HepG2 (cell line): ENCODE data around the gene RERE. TPM values are rescaled to one million over a fixed set of nuclear protein-coding genes. Genes with fewer than 3 reads are reported as not detected.

Source experiments
- MED1 ChIP-seq: sonication (generic); formaldehyde crosslinking; IDR thresholded peaks from 2 replicates; pipeline ENCODE4 v1.4.0; 2020; ENCODE audit warnings: missing genetic modification reagents
- ZBTB20 ChIP-seq: sonication (generic); formaldehyde crosslinking; IDR thresholded peaks from 2 replicates; pipeline ENCODE4 v1.8.1; 2023; ENCODE audit warnings: missing genetic modification reagents, low read depth, mild to moderate bottlenecking, borderline replicate concordance
- ZNF776 ChIP-seq: sonication (generic); formaldehyde crosslinking; IDR thresholded peaks from 2 replicates; pipeline ENCODE4 v1.4.0; 2020; ENCODE audit warnings: mild to moderate bottlenecking, missing genetic modification reagents
- ZNF781 ChIP-seq: sonication (generic); formaldehyde crosslinking; IDR thresholded peaks from 2 replicates; pipeline ENCODE4 v1.5.1; 2020; ENCODE audit warnings: borderline replicate concordance, mild to moderate bottlenecking, missing genetic modification reagents; ENCODE audit errors: not compliant biosample characterization
- polyA plus RNA-seq, 8 experiments: library from polyadenylated mRNA; depleted of rRNA in 3 of 8; stranded (reverse) in 7 of 8; unstranded in 1 of 8; fragments of >200 nt; fragmentation: Illumina TruSeq in 4 of 8; extraction: Trizol in 4 of 8; gene quantifications; 2 replicates each; pipeline versions ENCODE4 v1.2.1 to v1.2.3, GENCODE V29; 2011 to 2016; ENCODE audit warnings: low read depth in 4 of 8, missing spikeins in 1 of 8, mixed read lengths in 1 of 8; ENCODE audit not compliant: insufficient read depth in 1 of 8
- total RNA-seq, 5 experiments: library from RNA; depleted of rRNA; stranded (reverse); fragments of >200 nt; fragmentation: Illumina TruSeq; extraction: Trizol; gene quantifications; 2 replicates each; pipeline ENCODE4 v1.2.3, GENCODE V29; 2016; ENCODE audit warnings: low read depth in 1 of 5
- TF ChIP-seq, protein P1 (sequence below), 2 experiments: fragments of 450-650 bp in 1 of 2; sonication (generic) in 1 of 2; formaldehyde crosslinking in 1 of 2; IDR thresholded peaks; 2 replicates each; pipeline versions ENCODE4 v1.6.1 to v1.8.0; 2016 to 2022; ENCODE audit warnings: antibody characterized with exemption in 1 of 2, mild to moderate bottlenecking in 1 of 2, missing genetic modification reagents in 1 of 2
- TF ChIP-seq, protein P2 (sequence below): sonication (generic); formaldehyde crosslinking; IDR thresholded peaks from 2 replicates; pipeline ENCODE4 v1.4.0; 2020; ENCODE audit warnings: missing genetic modification reagents
- TF ChIP-seq, protein P3 (sequence below): sonication (generic); formaldehyde crosslinking; IDR thresholded peaks from 2 replicates; pipeline ENCODE4 v1.4.0; 2020; ENCODE audit warnings: mild to moderate bottlenecking, missing genetic modification reagents, borderline replicate concordance
- TF ChIP-seq, protein P4 (sequence below): sonication (generic); formaldehyde crosslinking; IDR thresholded peaks from 2 replicates; pipeline ENCODE4 v1.4.0; 2020; ENCODE audit warnings: missing genetic modification reagents

Gene RERE
- total and polyA plus RNA-seq, 2 of the 13 experiments (the other 11 are each of a cell fraction or from before 2014, with no cell fraction given) = 18.3 to 21.9 TPM

DNA sequence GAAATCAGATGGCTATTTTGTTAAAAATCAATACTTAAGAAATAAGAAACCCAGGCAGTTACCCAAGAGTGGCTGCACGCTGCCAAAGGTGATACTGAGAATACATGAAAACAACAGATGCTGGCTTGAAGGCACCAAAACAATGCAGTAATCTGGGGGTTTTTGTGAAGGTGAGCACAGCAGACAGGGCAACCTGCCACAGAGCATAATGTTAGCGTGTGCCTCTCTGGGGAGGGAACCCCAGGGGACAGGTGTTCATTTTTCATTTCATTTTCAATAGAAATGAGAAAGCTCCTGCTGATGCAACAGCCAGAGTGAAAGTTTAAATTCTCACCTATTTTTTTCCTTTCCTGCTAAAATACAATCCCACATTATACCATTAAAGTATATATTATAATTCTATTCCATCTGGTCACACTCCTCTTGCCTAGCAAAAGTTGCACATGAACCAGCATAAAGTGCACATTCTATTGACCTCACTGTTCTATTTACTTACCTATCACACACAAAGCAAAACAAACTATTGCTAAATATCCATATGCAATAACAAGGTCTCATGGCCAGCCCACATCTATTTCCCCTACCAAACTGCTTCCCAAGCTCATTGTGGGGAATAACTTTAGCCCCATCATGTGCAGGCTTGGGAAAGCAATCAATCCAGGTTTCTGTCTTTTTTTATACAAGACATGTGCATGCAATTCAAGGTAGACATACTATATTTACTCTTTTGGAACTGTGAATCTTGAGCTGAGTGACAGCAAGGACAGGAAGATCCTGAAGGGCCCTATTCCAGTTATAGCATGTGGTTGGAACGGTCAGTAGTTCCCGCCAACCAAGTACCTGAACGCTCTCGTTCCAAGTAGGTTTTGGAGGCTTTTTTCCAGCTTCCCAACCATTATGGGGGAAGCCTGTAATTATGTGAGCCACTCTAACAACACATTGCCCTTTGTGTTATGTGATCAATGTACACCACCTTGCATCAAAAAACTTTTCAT is 173.6 kb downstream of the RERE start (continued):
- TF ChIP-seq, protein P1, sequence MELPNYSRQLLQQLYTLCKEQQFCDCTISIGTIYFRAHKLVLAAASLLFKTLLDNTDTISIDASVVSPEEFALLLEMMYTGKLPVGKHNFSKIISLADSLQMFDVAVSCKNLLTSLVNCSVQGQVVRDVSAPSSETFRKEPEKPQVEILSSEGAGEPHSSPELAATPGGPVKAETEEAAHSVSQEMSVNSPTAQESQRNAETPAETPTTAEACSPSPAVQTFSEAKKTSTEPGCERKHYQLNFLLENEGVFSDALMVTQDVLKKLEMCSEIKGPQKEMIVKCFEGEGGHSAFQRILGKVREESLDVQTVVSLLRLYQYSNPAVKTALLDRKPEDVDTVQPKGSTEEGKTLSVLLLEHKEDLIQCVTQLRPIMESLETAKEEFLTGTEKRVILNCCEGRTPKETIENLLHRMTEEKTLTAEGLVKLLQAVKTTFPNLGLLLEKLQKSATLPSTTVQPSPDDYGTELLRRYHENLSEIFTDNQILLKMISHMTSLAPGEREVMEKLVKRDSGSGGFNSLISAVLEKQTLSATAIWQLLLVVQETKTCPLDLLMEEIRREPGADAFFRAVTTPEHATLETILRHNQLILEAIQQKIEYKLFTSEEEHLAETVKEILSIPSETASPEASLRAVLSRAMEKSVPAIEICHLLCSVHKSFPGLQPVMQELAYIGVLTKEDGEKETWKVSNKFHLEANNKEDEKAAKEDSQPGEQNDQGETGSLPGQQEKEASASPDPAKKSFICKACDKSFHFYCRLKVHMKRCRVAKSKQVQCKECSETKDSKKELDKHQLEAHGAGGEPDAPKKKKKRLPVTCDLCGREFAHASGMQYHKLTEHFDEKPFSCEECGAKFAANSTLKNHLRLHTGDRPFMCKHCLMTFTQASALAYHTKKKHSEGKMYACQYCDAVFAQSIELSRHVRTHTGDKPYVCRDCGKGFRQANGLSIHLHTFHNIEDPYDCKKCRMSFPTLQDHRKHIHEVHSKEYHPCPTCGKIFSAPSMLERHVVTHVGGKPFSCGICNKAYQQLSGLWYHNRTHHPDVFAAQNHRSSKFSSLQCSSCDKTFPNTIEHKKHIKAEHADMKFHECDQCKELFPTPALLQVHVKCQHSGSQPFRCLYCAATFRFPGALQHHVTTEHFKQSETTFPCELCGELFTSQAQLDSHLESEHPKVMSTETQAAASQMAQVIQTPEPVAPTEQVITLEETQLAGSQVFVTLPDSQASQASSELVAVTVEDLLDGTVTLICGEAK (IDR thresholded peaks at IDR 0.05) = no peak
- TF ChIP-seq, protein P1 (CRISPR knock-in tag; IDR thresholded peaks at IDR 0.05) = no peak
- TF ChIP-seq MED1 (CRISPR knock-in tag) (peak; percentile 80), ZBTB20 (CRISPR knock-in tag) (peak; percentile 71; the same call in 1 of the 2 replicates), ZNF776 (no peak), ZNF781 (CRISPR knock-in tag) (no peak)
- TF ChIP-seq, protein P2, sequence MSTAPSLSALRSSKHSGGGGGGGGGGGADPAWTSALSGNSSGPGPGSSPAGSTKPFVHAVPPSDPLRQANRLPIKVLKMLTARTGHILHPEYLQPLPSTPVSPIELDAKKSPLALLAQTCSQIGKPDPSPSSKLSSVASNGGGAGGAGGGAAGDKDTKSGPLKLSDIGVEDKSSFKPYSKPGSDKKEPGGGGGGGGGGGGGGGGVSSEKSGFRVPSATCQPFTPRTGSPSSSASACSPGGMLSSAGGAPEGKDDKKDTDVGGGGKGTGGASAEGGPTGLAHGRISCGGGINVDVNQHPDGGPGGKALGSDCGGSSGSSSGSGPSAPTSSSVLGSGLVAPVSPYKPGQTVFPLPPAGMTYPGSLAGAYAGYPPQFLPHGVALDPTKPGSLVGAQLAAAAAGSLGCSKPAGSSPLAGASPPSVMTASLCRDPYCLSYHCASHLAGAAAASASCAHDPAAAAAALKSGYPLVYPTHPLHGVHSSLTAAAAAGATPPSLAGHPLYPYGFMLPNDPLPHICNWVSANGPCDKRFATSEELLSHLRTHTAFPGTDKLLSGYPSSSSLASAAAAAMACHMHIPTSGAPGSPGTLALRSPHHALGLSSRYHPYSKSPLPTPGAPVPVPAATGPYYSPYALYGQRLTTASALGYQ (CRISPR knock-in tag) = peak; percentile 25; the same call in 1 of the 2 replicates
- TF ChIP-seq, protein P3, sequence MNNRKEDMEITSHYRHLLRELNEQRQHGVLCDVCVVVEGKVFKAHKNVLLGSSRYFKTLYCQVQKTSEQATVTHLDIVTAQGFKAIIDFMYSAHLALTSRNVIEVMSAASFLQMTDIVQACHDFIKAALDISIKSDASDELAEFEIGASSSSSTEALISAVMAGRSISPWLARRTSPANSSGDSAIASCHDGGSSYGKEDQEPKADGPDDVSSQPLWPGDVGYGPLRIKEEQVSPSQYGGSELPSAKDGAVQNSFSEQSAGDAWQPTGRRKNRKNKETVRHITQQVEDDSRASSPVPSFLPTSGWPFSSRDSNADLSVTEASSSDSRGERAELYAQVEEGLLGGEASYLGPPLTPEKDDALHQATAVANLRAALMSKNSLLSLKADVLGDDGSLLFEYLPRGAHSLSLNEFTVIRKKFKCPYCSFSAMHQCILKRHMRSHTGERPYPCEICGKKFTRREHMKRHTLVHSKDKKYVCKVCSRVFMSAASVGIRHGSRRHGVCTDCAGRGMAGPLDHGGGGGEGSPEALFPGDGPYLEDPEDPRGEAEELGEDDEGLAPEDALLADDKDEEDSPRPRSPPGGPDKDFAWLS = no peak
- TF ChIP-seq, protein P4, sequence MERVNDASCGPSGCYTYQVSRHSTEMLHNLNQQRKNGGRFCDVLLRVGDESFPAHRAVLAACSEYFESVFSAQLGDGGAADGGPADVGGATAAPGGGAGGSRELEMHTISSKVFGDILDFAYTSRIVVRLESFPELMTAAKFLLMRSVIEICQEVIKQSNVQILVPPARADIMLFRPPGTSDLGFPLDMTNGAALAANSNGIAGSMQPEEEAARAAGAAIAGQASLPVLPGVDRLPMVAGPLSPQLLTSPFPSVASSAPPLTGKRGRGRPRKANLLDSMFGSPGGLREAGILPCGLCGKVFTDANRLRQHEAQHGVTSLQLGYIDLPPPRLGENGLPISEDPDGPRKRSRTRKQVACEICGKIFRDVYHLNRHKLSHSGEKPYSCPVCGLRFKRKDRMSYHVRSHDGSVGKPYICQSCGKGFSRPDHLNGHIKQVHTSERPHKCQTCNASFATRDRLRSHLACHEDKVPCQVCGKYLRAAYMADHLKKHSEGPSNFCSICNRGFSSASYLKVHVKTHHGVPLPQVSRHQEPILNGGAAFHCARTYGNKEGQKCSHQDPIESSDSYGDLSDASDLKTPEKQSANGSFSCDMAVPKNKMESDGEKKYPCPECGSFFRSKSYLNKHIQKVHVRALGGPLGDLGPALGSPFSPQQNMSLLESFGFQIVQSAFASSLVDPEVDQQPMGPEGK (CRISPR knock-in tag) = peak; percentile 37; the same call in 1 of the 2 replicates
